Activated naive CD4-positive, alpha-beta T cell treated with anti-CD3 and anti-CD28 coated beads, Interleukin-2, amount 10 ng/mL, durations not matched to agents 7 days and 5 days (primary cell): Measurements from ENCODE around the gene RIMBP2.

Source experiments
- CTCF ChIA-PET: fragments of 350-600 bp; sonication (Branson Sonifier 250); formaldehyde crosslinking; loops from one replicate; lab custom pipeline; 2021; ENCODE audit warnings: antibody characterized with exemption; lab: Charles Lee
- DNase-seq: peaks from one replicate; pipeline ENCODE4 v3.0.0-alpha.2; 2020
- H3K27ac Mint-ChIP-seq: one replicate; pipeline ENCODE4 v1.8.0; 2021; ENCODE audit warnings: mild to moderate bottlenecking, moderate library complexity, mixed read lengths
- H3K27me3 Mint-ChIP-seq: one replicate; pipeline ENCODE4 v1.8.0; 2021; ENCODE audit warnings: mild to moderate bottlenecking, mixed read lengths
- H3K36me3 Mint-ChIP-seq: one replicate; pipeline ENCODE4 v1.8.0; 2021; ENCODE audit warnings: mixed read lengths
- H3K4me1 Mint-ChIP-seq: one replicate; pipeline ENCODE4 v1.8.0; 2021; ENCODE audit warnings: mixed read lengths
- H3K4me3 Mint-ChIP-seq: one replicate; pipeline ENCODE4 v1.8.0; 2021; ENCODE audit warnings: mild to moderate bottlenecking, moderate library complexity, mixed read lengths
- H3K9me3 Mint-ChIP-seq: one replicate; pipeline ENCODE4 v1.8.0; 2021; ENCODE audit warnings: mixed read lengths

Gene RIMBP2

DNA sequence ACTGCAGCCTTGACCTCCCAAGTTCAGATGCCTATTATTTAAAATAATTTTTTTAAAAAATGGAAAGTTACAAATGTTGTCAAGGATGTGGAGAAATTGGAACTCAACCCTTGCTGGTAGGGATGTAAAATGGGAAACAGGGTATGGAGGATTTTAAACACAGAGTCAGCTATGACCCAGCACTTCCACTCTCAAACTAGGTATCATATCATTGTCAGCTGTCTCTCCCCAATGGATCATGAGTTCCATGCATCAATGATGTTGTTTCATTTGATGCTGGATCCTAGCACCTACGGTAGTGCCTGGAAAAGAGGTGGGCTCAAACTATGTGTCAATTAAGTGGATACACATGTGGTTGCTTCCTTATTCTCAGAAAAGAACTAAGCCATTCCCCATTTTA is 150.9 kb downstream of the RIMBP2 start:
- H3K9me3 Mint-ChIP-seq, result peaks cover 14% of the 10 kb centered on the region
- no peaks in the 10 kb centered on the region for H3K36me3 Mint-ChIP-seq

DNA sequence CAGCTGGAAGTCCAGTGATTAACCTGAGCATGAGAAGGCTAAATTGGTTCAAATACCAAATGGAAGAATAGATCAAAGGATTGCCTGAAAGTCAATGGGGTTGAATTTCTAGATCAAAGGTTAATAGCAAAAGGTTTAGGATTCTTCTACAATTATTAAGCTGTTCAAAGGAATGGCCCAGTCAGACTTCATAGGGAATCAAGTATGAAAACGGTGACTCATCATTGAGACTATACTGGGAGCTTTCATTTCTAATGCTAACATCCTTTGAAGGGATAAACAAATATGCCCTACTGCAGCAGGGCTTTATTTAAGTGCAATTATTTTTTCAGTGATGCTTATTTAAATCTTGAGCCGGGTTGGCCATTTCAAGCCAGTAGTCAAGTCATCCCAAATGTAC is 152.8 kb downstream of the RIMBP2 start:
- DNase-seq, result no peak
- Mint-ChIP-seq H3K9me3 (peaks cover 14% of the 10 kb centered on the region), H3K27me3 (no peaks in the 10 kb centered on the region), H3K4me3 (no peak overlapping the region), H3K36me3 (no peaks in the 10 kb centered on the region), H3K27ac (no peak overlapping the region), H3K4me1 (no peaks in the 10 kb centered on the region)
- CTCF ChIA-PET, result no interaction called here

More for the DNA sequence above, 150.9 kb downstream of the RIMBP2 start:
- no peak overlapping the region for H3K27ac Mint-ChIP-seq
- CTCF ChIA-PET, result no interaction called here
- no peak for DNase-seq
- no peaks in the 10 kb centered on the region for H3K27me3 Mint-ChIP-seq
- no peak overlapping the region for H3K4me3 Mint-ChIP-seq
- H3K4me1 Mint-ChIP-seq, result no peaks in the 10 kb centered on the region

- H3K4me3 Mint-ChIP-seq, result no peak overlapping the region
- no peak for DNase-seq
- no peaks in the 10 kb centered on the region for H3K27me3 Mint-ChIP-seq
- CTCF ChIA-PET, result no interaction called here
- no peaks in the 10 kb centered on the region for H3K36me3 Mint-ChIP-seq
- H3K27ac Mint-ChIP-seq, result no peak overlapping the region
- H3K4me1 Mint-ChIP-seq, result no peaks in the 10 kb centered on the region
- peaks cover 14% of the 10 kb centered on the region for H3K9me3 Mint-ChIP-seq
These were observed 153.4 kb downstream of the RIMBP2 start for GRCh38 chr12:130562716-130563115.

DNA sequence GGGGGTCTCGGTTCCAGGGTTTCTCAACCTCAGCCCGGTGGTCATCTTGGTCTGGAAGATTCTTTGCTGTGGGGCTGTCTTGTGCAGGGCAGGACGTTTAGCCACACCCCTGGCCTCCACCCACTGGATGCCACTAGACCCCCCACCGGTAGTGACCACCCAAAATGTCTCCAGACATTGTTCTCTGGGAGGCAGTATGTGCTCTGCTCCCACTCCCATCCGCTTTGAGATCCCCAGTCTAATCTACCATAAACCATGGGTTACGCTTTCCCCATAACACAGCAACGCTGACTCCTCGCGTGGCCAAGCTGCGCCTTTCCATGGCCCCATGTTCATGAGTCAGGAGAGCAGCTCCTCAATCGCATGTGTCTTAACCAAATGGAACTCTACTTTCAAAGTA is 155.8 kb downstream of the RIMBP2 start:
- no peak overlapping the region for H3K4me3 Mint-ChIP-seq
- DNase-seq, result no peak
- peaks cover 12% of the 10 kb centered on the region for H3K9me3 Mint-ChIP-seq
- no peaks in the 10 kb centered on the region for H3K27me3 Mint-ChIP-seq
- H3K27ac Mint-ChIP-seq, result no peak overlapping the region
- no peaks in the 10 kb centered on the region for H3K4me1 Mint-ChIP-seq
- CTCF ChIA-PET, result no interaction called here
- H3K36me3 Mint-ChIP-seq, result no peaks in the 10 kb centered on the region

DNA sequence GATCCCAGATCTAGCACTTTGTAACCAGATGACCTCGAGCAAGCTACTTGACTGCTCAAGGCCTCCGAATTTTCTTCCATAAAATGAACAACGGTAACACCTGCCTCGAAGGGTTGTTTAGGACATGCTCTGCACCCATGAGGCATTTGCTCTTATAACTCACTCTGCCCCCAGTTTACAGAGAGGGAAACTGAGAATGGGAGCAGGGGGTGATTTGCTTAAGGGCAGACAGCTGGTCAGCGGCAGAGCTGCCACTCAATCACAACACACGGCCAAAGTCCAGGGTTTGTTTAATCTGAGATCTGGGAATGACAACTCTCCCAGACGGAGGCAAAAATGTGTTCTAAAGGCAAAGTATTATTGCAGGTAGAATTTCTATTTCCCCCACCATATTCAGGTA is 156.3 kb downstream of the RIMBP2 start:
- Mint-ChIP-seq H3K36me3 (no peaks in the 10 kb centered on the region), H3K9me3 (peaks cover 12% of the 10 kb centered on the region), H3K27me3 (no peaks in the 10 kb centered on the region), H3K27ac (no peak overlapping the region), H3K4me3 (no peak overlapping the region), H3K4me1 (no peaks in the 10 kb centered on the region)
- CTCF ChIA-PET, result no interaction called here
- no peak for DNase-seq

GRCh38 chr12:130557886-130558765 is 158.0 kb downstream of the RIMBP2 start:
- Mint-ChIP-seq H3K4me3 (no peak overlapping the region), H3K4me1 (no peaks in the 10 kb centered on the region), H3K9me3 (peaks cover 7% of the 10 kb centered on the region), H3K27me3 (no peaks in the 10 kb centered on the region), H3K36me3 (no peaks in the 10 kb centered on the region), H3K27ac (no peak overlapping the region)
- CTCF ChIA-PET, result no interaction called here
- no peak for DNase-seq

DNA sequence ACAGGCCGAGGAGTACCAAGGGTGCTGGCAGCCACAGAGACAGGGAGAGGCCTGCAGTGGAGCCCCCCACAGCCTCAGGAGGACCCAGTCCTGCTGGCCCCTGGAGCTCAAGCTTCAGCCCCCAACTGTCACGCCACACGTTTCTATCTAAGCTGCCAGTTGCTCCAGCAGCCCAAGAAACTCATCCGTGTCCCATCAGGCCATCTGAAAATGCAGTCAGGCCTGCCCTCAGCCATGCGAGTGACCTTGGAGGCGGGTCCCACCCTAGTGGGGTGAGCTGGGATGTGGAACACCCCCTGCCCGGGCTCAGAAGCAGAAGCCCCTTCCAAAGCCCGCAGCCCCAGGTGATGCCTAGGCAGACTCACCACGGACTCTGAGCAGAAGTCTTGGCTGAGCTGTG is 158.9 kb downstream of the RIMBP2 start:
- CTCF ChIA-PET, result no interaction called here
- H3K9me3 Mint-ChIP-seq, result peaks cover 11% of the 10 kb centered on the region

GRCh38 chr12:130556486-130557055 is 159.5 kb downstream of the RIMBP2 start:
- Mint-ChIP-seq H3K27me3 (no peaks in the 10 kb centered on the region), H3K4me1 (no peaks in the 10 kb centered on the region), H3K4me3 (no peak overlapping the region), H3K9me3 (peaks cover 11% of the 10 kb centered on the region), H3K36me3 (no peaks in the 10 kb centered on the region), H3K27ac (no peak overlapping the region)
- no peak for DNase-seq
- CTCF ChIA-PET, result no interaction called here

More for the DNA sequence above, 158.9 kb downstream of the RIMBP2 start:
- H3K4me3 Mint-ChIP-seq, result no peak overlapping the region
- H3K4me1 Mint-ChIP-seq, result no peaks in the 10 kb centered on the region
- H3K27ac Mint-ChIP-seq, result no peak overlapping the region
- no peaks in the 10 kb centered on the region for H3K36me3 Mint-ChIP-seq
- no peak for DNase-seq
- H3K27me3 Mint-ChIP-seq, result no peaks in the 10 kb centered on the region

DNA sequence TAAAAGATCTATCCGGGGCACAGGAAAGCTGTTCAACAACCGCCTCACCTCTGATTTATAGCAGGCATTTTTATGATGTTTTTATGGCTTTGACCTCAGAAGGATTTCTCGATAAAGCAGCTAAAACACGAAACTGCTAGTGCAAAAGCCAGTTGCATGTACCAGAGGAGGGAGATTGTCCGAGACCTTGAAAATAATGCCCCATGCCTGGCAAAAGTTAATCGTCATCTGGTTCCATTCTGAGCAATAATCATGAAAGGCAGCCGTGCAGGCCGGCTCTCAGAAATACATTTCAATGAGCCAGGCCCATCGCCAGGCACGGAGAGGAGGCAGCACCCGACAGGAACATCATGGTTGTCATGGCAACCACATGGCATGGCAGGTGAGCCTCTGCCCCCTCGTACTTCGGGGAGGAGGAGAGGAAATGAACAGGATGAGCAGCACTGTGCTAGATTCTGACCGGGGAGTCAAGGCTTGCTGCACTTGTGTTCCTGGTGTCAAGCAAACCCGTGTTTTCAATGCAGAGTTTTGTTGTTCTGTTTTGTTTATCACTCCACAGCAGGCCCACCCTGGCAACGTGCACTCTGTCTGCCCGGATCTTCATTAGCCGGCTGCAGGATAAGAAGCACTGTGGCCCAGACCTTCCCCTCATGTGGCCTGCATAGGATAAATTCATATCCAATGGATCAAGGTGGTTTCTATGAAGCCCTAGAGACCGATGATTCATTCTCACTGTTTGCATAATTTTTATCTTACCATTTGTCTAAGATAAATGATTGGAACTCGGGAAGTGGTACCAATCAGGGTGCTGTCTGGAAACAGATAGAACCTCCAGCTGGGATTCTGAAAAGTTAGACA is 160.2 kb downstream of the RIMBP2 start:
- no peak for DNase-seq
- Mint-ChIP-seq H3K27me3 (no peaks in the 10 kb centered on the region), H3K4me1 (no peaks in the 10 kb centered on the region), H3K4me3 (no peak overlapping the region), H3K36me3 (no peaks in the 10 kb centered on the region), H3K27ac (no peak overlapping the region), H3K9me3 (peaks cover 11% of the 10 kb centered on the region)
- CTCF ChIA-PET, result no interaction called here

- Mint-ChIP-seq H3K4me3 (no peak overlapping the region), H3K9me3 (peaks cover 8% of the 10 kb centered on the region), H3K4me1 (no peaks in the 10 kb centered on the region), H3K27ac (no peak overlapping the region), H3K36me3 (no peaks in the 10 kb centered on the region), H3K27me3 (no peaks in the 10 kb centered on the region)
- CTCF ChIA-PET, result no interaction called here
- no peak for DNase-seq
These were observed 160.9 kb downstream of the RIMBP2 start for GRCh38 chr12:130555221-130555620.

DNA sequence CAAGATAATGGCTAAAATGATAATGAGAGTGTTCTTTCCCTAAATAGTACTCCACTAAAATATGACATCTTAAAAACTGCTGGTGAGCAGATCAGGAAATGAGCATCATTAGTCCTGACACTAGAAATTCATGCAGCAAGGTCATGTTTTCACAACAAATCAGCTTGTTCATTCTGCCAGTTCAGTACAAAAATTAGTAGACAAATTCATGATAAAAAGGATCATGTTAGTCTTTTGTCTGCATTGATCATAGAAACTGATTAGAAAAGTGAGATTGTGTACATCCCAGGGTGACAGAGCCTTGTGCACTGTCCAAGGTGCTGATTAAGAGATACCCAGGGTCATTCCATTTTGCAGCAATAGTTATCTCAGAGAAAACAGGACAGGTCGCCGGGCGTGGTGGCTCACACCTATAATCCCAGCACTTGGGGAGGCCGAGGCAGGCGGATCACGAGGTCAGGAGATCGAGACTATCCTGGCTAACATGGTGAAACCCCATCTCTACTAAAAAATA is 163.6 kb downstream of the RIMBP2 start:
- H3K27ac Mint-ChIP-seq, result no peak overlapping the region
- no peaks in the 10 kb centered on the region for H3K36me3 Mint-ChIP-seq
- CTCF ChIA-PET, result no interaction called here
- no peaks in the 10 kb centered on the region for H3K27me3 Mint-ChIP-seq
- no peak overlapping the region for H3K4me3 Mint-ChIP-seq
- H3K9me3 Mint-ChIP-seq, result peaks cover 9% of the 10 kb centered on the region
- H3K4me1 Mint-ChIP-seq, result no peaks in the 10 kb centered on the region
- DNase-seq, result no peak

DNA sequence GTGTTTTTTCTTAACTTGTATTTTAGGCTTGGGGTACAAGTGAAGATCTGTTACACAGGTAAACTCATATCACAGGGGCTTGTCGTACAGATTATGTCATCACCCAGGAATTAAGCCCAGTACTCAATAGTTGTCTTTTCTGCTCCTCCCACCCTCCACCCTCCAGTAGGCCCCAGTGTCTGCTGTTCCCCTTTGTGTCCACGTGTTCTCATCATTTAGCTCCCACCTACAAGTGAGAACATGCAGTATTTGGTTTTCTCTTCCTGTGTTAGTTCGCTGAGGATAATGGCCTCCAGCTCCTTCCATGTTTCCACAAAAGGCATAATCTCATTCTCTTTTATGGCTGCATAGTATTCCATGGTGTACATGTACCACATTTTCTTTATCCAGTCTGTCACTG is 166.7 kb downstream of the RIMBP2 start:
- H3K4me3 Mint-ChIP-seq, result no peak overlapping the region
- no peak overlapping the region for H3K27ac Mint-ChIP-seq
- no peaks in the 10 kb centered on the region for H3K36me3 Mint-ChIP-seq
- no peak for DNase-seq
- H3K27me3 Mint-ChIP-seq, result no peaks in the 10 kb centered on the region
- H3K4me1 Mint-ChIP-seq, result no peaks in the 10 kb centered on the region
- CTCF ChIA-PET, result no interaction called here
- H3K9me3 Mint-ChIP-seq, result peaks cover 11% of the 10 kb centered on the region

- DNase-seq, result no peak
- peaks cover 10% of the 10 kb centered on the region for H3K9me3 Mint-ChIP-seq
- no peak overlapping the region for H3K27ac Mint-ChIP-seq
- H3K36me3 Mint-ChIP-seq, result no peaks in the 10 kb centered on the region
- H3K27me3 Mint-ChIP-seq, result no peaks in the 10 kb centered on the region
- no peaks in the 10 kb centered on the region for H3K4me1 Mint-ChIP-seq
- no peak overlapping the region for H3K4me3 Mint-ChIP-seq
- CTCF ChIA-PET, result no interaction called here
These were observed 168.5 kb downstream of the RIMBP2 start for GRCh38 chr12:130547480-130548155.

GRCh38 chr12:130546494-130546893 is 169.6 kb downstream of the RIMBP2 start:
- Mint-ChIP-seq H3K4me1 (no peaks in the 10 kb centered on the region), H3K4me3 (no peak overlapping the region), H3K27ac (no peak overlapping the region), H3K27me3 (no peaks in the 10 kb centered on the region), H3K36me3 (no peaks in the 10 kb centered on the region), H3K9me3 (peaks cover 12% of the 10 kb centered on the region)
- CTCF ChIA-PET, result no interaction called here
- DNase-seq, result no peak
